Stimulated activated CD4-positive, alpha-beta T cell treated with anti-CD3 and anti-CD28 coated beads, Interleukin-12 subunit alpha, Interleukin-12 subunit beta, amount 100 ng/mL, for 24 hours (primary cell): Measurements from ENCODE around the gene ELOVL6.
"Not testable (repeated sequence)": the region's sequence is repeated elsewhere in the genome, so short reads cannot be mapped to it uniquely, and the experiment has no call there.

Experiments used
- DNase-seq, 2 experiments: peaks; one replicate each; pipeline ENCODE4 v3.0.0-alpha.2; 2020; ENCODE audit warnings: low read depth in 2 of 2

ELOVL6 gene

DNA sequence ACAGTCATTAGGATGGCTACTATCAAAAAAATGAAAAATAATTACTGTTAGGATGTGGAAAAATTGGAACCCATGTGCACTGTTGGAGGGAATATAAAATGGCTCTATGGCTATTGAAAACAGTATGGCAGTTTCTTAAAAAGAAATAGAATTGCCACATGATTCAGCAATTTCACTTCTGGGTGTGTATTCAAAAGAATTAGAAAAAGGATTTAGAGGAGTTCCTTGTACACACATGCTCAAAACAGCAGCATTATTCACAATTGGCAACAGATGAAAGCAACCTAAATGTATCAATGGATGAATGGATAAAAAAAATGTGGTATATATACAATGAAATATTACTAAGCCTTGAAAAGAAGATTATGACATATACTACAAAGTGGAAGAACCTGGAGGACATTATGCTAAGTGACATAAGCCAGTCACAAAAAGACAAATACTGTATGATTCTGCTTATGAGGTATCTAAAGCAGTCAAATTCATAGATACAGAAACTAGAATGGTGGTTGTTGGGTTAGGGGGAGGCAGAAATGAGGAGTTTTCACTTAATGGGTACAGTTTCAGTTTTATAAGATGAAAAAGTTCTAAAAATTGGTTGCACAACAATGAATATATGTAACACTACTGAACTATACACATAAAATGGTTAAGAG, 123.2 kb downstream of the ELOVL6 start:
- no peak for DNase-seq

GRCh38 chr4:110074570-110074969, 123.8 kb downstream of the ELOVL6 start:
- no peak for DNase-seq

DNA sequence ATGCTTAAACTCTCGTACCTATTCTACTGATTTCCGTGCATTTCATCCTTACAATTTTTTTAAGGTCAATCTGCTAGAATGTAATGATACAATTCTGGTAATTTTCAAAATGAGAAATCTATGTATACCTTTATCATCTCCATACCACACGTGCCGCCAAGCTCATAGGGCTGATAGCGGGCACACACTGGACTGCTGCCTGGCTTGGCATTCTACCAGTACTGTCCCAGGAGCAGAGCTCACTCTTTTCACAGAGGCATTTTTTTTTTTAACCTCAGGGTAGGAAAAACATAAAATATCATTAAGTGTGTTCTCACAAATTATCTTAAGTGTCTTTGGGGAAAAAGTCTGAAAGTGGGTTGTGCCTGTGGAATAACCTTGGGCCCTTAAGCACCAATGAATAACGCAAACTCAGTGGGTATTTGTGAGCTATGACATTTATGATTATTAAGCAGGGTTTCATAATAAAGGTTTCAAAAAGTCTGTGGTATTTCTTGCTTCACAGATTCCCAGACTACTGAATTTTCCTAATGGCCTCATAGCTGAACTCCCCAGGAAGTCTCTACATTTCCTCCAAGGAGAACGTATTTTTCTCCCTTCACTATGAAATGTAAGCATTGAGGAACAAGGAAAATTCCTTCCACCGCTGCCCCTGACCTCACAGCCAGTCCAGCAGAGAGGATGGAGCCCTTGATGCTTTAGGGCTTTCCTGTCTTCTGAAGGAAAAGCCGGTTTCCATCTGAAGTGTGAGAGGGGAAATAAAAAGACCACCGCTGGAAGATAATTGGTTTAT, 125.2 kb downstream of the ELOVL6 start:
- no peak for DNase-seq

DNA sequence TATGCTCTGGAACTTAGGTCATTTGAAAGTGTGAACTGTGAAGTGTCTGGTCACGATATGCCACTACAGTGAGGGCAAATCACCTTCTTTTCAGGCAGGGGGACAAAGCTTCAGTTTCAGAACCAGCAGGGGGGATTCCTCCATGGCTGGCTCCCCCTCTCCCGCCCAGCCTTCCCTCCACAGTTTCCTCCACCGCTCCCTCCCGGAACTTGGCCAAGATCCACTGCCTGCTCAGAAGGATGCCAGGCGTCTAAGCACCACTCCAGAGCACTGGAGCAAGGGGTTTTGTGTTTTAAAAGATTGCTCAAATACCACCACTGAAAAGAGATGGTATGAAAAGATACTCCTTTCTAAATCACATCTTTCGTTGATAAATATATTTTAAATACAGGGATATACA, 126.9 kb downstream of the ELOVL6 start:
- no peak for DNase-seq

DNA sequence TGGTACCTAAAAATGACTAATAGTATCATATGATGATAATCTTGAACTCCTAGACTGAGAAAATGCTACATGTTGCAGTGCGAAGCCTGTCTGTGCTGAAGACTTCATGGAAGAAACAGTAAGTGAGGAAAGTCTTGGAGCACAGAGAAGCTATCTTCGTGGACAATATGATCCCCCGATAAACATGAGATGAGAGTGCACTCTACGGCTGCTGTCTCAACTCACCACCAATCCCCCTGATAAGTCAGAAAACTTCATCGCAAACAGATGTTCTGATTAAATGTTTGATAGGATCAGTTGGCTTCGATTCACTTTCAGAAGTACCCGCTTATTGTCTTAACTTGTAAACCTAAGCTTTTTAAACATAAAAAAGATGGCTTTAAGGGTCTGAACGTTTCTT, 130.2 kb downstream of the ELOVL6 start:
- no peak for DNase-seq

DNA sequence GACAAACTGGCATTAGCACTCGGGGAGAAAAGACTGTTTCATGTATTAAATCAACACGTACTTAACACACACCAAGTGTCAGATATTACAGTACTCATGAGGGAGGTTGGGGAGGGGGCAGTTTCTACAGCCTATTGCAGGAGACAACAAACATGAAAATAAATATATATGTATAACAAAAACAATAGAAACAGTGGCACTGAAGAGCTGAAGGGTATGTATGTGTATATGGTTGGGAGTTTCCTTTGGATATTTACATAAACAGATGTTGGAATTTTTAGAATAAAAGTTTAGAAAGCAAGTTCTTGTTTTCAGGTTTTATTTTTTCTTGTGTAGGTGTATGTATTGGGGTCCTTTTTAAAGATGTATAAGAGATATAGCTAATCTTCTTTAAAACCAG, 133.5 kb downstream of the ELOVL6 start:
- DNase-seq = no peak

GRCh38 chr4:110064295-110064694, 134.1 kb downstream of the ELOVL6 start:
- DNase-seq = no peak

DNA sequence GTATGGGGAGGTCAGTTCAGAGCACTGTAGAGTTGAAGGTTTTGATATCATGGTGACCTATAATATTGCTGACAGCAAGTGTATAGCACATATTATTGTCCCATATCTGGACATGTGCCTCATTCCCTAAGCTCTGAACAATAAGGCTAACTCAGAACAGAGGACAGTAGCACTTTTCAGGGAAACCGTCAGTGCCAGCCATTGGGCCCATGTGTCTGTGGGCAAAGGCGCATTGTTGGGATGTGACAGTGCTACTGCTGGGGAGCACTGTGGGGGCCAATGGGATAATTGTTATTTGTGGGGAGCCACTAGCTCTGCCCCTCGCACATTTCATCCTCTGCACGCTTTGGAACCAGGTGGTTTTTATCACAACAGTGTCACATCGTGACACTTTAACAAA, 136.2 kb downstream of the ELOVL6 start:
- no peak for DNase-seq

DNA sequence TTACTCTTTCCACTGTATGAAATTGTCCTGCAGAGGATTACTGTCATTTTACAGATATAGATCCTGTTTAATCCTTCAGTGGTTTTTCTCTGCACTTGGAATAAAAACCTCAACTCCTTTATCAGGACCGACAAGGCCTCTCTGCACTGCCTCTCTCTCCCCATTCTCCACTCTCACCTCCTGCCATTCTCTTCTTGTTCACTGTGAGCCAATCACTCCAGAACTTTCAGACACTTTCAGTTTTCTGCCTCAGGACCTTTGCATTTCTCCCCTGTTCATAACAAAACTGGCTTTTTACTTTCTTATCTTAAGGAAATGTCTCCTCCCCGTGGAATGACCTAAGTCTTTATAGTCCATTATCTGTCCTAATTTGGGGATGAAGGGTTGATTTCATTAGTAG, 137.3 kb downstream of the ELOVL6 start:
- DNase-seq = no peak

- no peak for DNase-seq
Observed at GRCh38 chr4:110059556-110060191, 138.7 kb downstream of the ELOVL6 start.

GRCh38 chr4:110058677-110059076, 139.7 kb downstream of the ELOVL6 start:
- no peak for DNase-seq

DNA sequence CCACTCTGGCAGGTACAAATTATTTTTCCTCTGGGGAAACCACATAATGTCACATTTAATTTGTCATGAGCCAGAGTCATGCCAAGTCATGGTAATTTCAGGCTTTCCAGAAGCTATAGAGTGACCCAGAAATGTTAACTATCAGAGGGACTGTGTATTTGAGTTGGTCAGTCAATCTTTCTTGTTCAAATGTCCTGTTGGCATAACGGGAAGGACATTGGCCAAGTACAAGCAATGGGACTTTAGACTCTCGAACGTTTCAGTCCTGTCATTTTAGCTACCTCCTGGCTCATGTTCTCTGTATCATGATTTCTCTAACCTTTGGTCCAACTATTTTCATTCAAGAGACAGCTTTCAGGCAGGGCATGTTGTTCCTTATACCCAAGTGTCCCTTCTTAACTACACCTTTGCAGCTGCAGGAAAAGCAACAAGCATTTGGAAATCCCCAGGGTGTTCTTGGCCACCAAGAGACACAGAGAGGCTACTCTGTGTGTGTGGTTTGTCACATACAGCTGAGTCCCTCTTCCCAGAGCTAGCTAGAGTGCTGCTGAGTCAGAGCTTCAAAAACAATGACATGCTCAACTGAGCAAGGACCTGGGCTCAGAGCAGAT, 143.2 kb downstream of the ELOVL6 start:
- no peak for DNase-seq

- peak; percentile 21 to 29 for DNase-seq
Observed at GRCh38 chr4:110049951-110050925, 148.2 kb downstream of the ELOVL6 start.

GRCh38 chr4:110046588-110047049, 151.8 kb downstream of the ELOVL6 start:
- DNase-seq = no peak

- DNase-seq = no peak
Observed at GRCh38 chr4:110042545-110043517, 155.6 kb downstream of the ELOVL6 start.

GRCh38 chr4:110041735-110042134, 156.7 kb downstream of the ELOVL6 start:
- DNase-seq = no peak

- not testable (repeated sequence) for DNase-seq
Observed at GRCh38 chr4:110039164-110039563, 159.3 kb downstream of the ELOVL6 start.

GRCh38 chr4:110034026-110034393, 164.4 kb downstream of the ELOVL6 start:
- no peak for DNase-seq

- no peak for DNase-seq
Observed at GRCh38 chr4:110033355-110034025, 164.9 kb downstream of the ELOVL6 start.
